Retina (tissue), 1 donor: Measurements from ENCODE around the gene AGAP9.
A peak's percentile ranks its signal among the peaks of the same experiment; 100 is the strongest.
"Not testable (repeated sequence)": the region's sequence is repeated elsewhere in the genome, so short reads cannot be mapped to it uniquely, and the experiment has no call there.

ENCODE experiments used
- DNase-seq: peaks from one replicate; pipeline ENCODE4 v3.0.0-alpha.2; 2016

AGAP9 gene

DNA sequence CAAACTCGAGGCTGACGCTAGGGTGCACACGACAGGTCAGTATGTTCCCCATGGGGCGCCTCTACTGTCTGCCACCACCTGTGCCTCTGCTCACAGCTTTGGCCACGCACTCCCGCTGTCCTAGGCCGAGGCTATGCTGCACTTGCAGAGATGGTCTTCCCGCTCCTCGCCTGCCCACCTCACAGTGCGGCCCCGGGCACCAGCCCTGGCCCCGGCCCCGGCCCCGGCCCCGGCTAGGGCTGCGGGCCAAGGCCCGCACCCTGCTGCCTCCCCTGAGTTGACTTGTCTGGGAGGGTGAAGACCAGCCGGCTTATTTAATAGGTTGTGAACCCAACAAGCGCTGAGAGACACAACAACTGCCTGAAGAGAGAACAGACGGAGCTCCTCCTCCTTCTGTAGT lies at the start of gene AGAP9:
AGAP9 (minus strand) TSS at position 164 of the 400 bp plus-strand sequence; CDS start at position 52, 112 bp downstream.
- DNase-seq: not testable (repeated sequence)

DNA sequence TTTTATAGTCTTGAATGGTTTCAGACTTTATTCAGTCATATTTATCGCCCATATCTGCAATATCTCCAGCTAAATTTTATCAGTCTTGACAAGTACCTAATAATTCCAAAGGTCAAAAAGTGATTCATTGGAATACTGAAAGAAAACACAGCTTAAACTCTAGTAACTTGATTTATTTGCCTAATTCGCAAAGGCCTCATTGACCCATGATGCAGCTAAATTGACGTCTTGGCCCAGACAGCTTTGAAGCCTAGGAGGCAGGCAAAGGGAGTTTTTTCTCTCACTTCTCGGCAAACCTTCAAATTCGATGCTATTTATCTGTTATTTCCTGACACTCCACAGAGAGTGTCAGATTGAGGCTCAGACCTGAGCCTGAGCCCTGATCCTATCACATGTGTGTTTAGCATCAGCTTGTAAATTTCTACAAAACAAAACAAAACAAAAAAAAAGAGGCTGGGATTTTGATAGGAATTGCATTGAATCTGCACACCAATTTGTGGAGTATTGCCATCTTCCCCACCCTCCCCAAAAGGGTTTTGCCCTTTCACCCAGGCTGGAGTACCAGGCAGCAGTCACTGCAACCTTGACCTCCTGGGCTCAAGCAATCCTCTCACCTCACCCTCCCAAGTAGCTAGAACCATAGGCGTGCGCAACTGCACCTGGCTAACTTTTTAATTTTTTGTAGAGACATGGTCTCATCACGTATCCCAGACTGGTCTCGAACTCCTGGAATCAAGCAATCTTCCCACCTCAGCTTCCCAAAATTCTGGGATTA lies 47.9 kb upstream of the AGAP9 start:
- DNase-seq: not testable (repeated sequence)

DNA sequence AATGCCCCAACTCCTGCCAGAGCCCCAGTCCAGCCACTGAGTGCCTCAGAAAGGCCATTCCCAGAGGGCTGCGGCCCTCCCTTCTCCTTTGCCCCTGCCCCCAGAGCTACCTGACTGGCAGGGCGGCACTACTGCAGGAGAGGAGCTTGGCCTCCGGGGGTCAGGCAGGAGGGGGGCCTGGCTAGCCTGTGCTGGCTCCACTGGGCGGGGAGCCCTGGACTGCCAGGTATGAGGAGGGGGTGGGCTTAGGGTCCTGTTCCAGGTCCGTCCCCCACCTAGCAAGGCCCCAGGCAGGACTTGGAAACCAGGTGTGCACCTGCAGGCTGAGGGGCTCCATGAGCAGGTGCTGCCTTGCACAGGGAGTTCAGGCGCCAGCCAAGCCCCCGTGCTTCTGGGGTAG lies 43.3 kb upstream of the AGAP9 start:
- DNase-seq: not testable (repeated sequence)

DNA sequence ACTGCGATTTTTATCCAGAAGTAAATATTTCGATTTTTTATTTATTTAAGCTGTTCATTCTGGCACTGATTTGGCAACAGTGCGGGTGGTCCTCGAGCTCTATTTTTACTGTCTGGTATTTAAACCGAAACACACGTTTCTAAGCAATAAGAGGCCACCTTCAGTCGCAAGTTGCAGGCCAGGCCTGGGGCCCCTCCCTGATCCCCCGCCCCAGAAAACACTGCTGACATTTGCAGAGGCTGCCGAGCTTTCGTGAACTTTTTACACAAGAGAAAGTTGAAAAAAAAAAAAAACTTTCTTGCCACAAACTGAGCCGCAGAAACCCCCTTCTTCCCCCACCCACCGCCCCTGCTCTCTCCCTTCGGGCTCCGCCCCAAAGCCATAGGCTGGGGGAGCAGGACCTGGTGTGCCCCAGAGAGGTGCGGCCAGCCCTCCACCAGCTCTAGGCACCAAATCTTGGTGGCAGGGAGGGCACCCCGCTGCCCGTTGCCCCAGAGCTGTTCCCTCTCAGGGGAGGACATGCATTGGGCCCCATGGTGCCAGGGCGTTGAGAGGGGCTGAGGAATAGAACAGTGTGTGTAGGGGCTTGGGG lies 42.8 kb upstream of the AGAP9 start:
- DNase-seq: not testable (repeated sequence)

DNA sequence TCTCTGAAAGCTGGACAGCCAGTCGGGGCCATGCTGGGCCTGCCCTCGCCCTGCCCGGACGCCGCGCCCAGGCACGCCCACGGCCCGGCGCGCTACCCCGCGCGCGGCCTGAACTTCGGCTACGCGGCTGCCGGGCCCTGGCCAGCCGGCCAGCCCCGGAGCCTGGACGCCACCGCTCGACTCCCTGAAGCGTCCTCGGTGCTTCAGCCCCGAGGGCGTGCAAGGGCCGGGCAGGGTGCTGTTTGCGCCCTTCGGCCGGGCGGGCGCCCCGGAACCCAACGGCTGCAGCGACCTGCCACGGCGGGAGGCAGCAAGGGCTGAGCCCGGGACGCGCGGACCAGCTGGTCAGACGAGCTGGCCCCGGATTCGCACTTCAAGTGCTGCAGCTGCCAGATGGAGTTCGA lies 42.1 kb upstream of the AGAP9 start:
- peak; percentile 3 for DNase-seq

DNA sequence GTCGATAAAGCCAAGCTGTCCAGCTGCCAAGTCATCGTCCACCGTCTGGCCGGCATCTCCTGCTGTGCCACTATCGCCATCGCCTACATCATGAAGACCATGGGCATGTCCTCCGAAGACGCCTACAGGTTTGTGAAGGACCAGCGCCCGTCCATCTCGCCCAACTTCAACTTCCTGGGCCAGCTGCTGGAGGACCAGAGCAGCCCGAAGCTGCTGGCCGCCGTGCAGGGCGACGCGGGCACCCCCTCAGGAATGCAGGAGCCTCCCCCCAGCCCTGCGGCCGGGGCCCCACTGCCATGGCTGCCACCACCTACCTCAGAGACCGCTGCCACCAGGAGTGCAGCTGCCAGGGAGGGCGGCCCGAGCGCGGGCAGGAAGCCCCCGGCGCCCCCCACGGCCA lies 41.5 kb upstream of the AGAP9 start:
- not testable (repeated sequence) for DNase-seq

DNA sequence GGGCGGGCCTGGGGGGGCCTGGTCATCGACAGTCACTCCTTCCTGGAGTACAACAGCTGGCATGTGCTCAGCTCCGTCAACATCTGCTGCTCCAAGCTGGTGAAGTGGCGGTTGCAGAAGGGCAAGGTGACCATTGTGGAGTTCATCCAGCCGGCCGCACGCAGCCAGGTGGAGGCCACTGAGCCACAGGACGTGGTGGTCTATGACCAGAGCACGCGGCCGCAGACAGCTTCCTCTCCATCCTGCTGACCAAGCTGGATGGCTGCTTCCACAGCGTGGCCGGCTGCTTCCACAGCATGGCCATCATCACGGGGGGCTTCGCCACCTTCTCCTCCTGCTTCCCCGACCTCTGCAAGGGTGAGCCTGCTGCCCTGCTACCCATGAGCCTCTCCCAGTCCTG lies 40.9 kb upstream of the AGAP9 start:
- not testable (repeated sequence) for DNase-seq

DNA sequence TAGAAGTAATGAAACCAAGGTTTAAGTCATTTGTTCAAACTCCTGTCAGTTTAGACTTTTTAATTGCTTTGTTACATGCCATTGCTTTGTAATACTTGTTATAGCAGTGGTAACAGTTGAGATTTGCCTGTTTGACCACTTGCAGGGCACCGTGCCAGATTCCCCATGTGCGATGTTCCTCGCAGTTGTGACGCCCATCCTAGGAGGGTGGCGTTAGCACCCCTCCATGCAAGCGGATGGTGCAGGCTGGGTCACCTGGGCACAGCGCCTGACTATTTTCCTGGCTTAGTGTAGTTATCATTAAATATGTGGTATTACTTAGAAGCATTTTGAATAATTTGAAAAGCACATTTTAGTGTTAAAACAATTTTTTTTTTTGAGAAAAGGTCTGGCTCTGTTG lies 37.0 kb upstream of the AGAP9 start:
- DNase-seq: not testable (repeated sequence)

DNA sequence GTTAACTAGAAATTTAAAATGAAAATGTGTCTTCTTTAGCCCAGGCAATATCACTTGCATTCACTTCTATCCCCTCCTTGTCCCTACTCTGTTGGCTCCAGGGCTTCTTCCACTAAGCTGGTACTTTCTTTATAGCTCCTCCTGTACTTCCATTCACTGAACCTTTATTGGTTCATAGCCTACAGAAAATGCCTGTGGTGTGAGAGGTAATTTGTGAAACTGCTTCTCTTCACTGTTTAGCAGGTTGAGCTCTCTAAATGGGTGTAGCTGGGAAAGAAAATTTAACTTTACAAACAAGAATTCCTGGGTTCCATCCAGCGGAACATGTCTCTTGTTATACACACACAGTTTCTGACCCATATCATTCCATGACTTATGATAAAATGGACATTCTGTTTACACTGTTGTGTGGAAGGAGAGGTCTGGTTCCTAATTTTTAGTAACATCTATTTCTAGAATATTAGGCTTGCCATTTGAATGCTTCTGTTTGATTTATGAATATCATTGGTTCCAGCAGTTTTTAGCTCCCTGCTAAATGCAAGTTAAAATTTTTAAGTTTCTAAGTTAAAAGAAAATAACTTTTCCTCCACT lies 36.4 kb upstream of the AGAP9 start:
- not testable (repeated sequence) for DNase-seq

DNA sequence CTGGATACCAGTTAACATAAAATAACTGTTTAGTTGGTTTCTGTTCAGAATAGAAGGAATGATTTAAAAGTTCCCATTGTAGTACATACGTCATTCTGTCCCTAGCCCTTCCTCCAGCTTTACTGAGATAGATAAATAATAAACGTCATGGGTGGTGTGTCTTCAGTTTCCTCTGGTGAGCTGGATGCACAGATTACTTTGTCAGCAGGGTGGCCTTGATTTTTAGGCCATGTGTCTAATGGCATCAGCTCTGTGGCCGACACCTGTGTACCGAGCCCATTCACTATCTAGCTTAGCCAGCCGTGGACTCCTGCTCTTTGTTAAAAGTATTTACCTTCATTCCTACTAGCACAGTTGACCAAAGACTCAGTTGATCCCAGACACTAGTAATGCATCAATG lies 34.7 kb upstream of the AGAP9 start:
- DNase-seq: not testable (repeated sequence)

DNA sequence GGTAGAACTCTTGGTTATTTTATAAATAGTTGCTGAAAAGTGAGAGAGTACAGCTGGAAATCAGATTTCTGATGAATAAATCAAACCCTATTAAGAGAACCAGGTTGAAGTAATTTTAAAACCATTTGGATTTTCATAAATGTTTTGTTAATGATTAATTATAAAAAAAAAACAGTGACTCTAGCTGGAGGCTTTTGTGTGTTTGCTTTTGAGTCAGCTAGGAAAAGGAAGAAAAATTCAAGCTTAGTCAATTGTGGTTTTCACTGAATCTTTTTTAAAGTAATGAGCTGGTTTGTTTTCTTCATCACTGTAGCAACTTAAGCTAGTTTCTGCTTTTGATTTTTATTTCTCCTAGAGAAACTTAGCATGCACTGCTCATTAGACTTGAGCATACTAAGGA lies 34.2 kb upstream of the AGAP9 start:
- not testable (repeated sequence) for DNase-seq

DNA sequence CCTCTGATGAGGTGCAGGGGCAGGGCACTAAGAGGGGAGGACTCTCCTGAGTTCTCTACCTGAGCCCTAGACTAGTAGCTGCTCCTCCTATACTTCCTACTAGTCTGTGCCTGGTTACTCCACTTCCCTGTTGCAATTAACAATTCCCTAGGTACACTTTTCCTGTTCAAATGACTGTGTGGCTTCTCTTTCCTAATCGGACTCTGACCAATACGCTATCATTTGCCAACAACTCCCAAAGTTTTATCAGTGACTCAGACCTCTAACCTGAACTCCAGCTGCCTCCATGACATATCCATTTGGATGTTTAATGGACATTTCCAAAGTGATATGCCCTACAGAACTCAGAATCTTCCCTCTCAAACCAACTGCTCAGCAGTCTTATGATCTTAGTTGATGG lies 31.9 kb upstream of the AGAP9 start:
- not testable (repeated sequence) for DNase-seq

DNA sequence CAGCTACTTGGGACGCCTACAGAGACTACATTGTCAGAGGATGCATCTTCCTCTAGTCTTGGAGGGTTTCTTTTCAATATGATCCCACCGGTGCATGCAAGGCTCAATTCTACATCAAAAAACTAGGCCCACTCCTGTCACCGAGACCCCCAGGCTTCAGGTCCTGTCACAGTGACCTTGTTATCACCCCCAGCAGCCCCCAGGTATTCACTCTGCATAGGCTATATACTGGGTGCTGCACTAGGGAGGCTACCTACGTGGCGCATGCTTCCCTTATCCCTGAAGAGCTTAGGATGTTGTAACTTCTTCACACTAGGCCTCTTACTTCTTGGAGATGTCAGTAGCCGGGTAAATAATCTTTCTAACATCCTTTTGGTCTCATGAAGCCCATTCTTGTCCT lies 31.1 kb upstream of the AGAP9 start:
- not testable (repeated sequence) for DNase-seq

DNA sequence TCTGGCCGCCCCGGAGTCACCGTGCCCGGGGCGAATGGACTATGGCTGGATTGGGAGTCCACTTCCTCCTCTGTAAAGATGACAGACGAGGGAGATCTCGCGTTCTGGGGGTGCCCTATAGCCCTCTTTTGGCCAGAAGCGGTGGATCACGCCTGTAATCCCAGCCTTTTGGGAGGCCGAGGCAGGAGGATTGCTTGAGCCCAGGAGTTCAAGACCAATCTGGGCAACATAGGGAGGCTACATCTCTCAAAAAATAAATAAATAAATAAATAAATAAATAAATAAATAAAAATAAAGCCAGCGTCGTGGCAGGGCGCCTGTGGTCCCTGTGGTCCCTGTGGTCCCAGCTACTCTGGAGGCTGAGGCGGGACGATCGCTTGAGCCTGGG lies 30.4 kb upstream of the AGAP9 start:
- peak; percentile 51 for DNase-seq

DNA sequence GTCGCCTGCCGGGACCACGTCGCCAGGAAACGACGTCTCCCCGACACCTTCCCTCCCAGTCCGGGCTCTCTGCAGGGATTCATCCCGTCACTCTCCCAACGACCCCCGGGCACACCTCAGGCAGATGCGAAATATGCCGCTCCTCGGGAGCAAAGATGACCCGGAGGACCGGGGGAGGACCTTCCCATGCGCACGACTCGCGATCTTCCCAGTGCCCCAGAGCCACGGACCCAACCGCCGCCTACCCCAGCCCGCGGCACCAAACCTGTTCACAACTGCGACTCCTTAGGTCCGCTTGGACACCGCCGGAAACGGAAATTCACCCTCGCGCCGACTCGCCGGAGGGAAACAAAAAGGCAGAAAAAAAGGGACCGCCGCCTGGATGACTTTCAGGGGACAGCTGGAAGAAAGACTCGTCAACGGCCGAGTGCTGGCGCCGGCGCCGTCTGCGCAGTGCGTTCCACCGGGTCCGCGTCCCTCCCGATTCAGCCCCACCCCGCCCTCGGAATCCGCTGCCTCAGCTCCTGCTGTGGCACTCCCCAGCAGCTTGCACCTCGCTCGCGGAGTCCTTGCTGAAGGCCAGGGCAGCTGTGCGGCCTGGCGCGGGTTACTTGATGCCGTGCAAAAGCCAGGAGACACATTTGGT lies 29.9 kb upstream of the AGAP9 start:
- peak; percentile 95 for DNase-seq

DNA sequence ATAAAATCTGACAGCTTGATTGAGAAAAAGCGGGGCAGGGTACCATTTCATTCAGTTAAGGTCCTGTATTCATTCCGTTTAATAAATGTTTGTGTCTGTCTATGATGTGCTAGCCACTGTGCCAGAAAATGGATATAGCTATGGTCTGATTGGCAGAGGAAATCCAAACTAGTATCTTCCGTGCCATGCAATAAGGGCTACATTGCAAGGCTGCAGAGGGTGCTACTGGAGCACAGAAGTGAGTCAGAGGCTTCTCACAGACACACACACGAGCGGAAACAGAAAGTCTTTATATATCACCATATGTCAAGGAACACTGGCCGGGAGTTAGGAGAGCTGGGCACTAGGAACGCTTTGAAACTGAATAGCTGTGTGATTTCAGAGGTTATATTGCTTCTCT lies 29.3 kb upstream of the AGAP9 start:
- DNase-seq: peak; percentile 29

DNA sequence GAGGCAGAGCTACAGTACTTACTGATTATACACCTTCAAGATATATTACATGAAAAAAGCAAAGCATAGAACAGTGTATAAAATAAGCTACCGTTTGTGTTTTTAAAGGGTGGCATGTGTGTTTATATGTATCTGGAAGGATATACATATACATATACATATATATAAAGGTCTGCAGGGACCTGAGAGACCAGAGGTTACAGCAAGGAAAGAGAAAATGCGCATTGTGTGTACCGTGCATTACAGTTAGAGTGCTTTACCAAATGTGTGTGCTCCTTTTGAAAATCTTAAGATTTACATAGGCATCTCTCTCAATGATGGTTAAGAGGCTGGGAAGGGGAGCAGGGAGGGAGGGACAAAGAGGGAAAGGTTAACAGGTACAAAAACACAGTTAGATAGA lies 23.8 kb upstream of the AGAP9 start:
- not testable (repeated sequence) for DNase-seq

DNA sequence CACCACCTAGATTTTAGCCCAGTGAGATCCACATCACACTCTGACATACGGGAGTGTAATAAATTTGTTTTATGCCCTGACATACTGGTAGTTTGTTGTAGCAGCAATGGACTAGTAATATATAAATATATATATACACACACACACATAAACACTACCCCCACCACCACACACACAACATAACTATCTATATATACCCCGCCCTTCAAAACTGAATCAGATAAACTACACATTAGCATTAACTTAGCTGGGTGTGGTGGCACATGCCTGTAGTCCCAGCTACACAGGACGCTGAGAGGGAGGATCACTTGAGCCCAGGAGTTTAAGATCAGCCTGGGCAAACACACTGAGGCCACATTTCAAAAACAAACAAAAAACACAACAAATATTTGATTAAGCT lies 13.0 kb upstream of the AGAP9 start:
- not testable (repeated sequence) for DNase-seq

DNA sequence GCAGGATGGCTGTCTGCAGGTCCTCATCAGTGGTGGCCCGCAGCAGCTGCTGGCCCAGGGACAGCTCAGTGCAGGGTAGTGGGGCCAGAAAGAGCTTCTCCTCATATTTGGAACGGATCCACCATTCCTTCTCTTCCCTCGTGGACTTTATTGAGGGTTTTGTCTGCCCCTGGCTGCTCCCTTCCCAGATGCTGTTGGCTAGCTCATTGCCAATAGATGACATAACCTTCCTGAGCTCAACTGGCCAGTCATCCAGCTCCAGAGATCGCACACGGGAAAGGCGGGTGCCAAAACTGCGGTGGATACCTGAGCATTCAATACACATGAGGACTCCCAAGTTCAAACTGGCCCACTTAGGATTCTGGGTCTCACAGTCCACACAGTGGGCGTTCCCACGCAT lies 21.1 kb downstream of the AGAP9 start:
- DNase-seq: not testable (repeated sequence)

DNA sequence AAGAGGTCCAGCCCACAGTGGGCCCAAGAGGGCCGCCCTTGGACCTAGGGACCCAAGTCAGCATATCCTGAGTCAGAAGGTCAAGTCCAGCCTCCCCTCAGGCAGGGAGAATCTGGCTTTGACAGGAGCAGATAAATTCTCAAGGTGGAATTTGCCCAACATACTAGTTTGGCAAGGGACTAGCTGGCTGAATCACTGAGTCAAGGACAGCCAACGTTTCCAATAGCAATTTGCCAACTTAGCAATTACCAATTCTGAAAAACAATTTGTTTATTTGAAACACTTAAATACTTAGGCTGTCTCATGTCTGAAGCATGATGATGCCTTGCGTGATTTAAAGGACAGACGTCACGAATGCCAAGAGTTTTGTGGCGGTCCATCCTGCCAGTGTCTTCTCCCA lies 29.2 kb downstream of the AGAP9 start:
- not testable (repeated sequence) for DNase-seq

DNA sequence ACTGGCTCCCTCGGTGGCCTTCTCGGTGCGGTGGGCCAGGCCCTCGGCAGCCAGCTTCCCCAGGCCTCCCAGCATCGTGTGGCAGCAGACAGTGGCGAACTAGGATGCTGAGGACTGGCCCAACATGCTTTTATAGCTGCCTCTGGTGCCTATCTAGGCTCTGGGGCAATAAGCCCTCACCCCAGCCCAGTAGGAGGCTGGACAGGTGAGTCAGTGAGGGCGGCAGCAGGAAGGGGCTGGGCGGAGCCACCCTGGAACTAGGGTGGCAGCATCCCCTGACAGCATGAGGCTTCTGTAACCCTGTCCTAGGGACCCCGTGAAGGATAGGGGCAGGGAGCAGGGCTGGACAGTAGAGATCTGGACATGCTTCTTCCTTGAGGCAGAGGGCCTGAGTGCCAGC lies 31.8 kb downstream of the AGAP9 start, which contains the start of gene FAM25G:
FAM25G (minus strand) TSS at position 101 of the 400 bp plus-strand sequence; CDS start at position 75, 26 bp downstream.
- not testable (repeated sequence) for DNase-seq

DNA sequence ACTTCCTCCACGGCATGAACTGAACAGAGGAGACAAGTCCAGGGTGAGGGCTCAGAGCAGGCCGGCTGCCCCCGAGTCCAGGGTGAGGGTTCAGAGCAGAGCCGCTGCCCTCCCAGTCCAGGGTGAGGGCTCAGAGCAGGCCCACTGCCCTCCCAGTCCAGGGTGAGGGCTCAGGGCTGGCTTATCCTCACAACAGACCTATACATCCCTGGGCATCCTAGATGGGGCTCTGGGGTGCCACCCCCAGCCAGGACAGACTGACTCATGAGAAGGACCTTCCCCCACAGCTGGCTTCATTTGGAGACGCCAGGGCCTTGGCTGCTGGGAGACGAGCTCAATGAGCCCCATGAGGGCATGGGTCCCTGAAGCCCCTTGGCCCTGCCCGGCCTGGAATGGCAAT lies 33.8 kb downstream of the AGAP9 start:
- not testable (repeated sequence) for DNase-seq

DNA sequence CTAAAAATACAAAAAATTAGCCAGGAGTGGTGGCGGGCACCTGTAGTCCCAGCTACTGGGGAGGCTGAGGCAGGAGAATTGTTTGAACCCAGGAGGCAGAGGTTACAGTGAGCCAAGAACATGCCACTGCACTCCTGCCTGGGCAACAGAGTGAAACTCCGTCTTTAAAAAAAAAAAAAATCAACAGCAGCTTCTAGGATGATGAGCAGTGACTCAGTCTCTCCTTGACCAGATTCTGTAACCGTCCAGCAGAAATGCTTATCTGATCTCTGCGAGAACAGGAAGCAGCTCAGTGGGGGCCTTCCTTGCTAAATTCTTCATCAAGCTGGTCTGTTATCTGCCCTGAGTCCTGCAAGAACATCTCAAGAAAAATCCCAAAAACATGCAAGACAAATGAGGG lies 37.5 kb downstream of the AGAP9 start:
- DNase-seq: not testable (repeated sequence)
